GM18951 (cell line): ENCODE measurements around the gene BRD7.

Experiments used
- POLR2A ChIP-seq: IDR thresholded peaks from 4 replicates; pipeline ENCODE4 v1.6.1; 2011; ENCODE audit warnings: mild to moderate bottlenecking; ENCODE audit not compliant: insufficient read length, insufficient read depth; ENCODE audit errors: extremely low read depth
- in situ Hi-C: fragments of 300-500 bp; cut with MboI; formaldehyde crosslinking; loops from one replicate; pipeline ENCODE4 v1.12.0; 2022; ENCODE audit warnings: low sequenced_read_pairs, mixed read lengths, inconsistent platforms; ENCODE audit not compliant: unreplicated experiment

The BRD7 gene

DNA sequence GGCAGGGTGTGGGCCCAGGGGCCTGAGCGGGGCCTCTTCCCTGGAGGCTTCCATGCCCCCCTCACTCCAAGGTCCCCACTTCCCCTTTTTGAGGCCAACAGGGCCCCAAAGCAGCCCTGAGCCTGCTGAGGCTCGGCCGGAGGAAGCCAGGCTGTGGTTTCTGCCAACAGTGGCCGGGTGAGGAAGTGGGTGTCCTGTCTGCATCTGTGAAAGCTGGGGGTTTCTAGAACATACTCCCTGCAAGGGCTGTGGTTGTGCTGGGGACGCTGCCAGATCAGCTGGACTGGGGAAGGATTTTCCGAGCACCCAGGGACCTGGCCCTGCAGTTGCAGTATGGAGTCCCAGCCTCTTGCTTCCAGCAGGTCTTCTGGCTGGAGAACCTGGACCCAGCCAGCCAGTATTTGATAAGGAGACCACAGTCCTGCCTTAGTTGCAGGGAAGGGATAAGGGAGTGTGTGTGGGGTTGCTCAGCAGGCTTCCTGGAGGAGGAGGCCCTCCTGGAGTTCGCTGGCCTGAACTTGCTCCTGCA is 86.7 kb downstream of the BRD7 start:
- no peak for TF ChIP-seq POLR2A
- in situ Hi-C loops: no loop called here

DNA sequence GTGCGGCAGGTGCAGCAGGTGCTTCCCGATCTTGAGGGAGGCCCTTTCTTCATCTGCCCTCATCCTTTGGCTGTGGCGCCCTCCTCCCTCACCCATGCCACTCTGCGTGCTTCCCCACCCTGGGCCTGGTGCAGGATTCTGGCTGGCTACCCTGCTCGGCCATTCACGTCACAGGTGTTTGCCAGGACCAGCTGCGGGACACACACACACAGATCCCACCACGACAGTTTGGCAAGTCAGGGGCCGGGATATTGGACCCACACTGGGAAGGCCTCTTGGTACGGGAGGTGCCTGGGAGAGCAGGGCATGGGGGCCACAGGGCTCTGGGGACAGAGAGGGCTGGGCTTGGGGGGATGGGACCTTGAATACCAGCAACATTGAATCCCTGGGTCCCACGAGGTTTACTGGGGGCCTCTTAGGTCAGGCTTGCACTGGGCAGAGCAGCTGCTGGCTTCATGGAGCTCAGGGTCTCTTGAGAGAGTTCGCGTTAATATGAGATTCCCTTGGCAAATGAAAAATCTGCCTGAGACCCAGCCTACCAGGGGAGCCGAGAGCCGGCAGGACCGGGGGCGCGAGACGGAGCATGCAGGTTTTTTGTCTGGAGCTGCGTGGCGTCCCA is 87.3 kb downstream of the BRD7 start:
- in situ Hi-C loops: no loop called here

DNA sequence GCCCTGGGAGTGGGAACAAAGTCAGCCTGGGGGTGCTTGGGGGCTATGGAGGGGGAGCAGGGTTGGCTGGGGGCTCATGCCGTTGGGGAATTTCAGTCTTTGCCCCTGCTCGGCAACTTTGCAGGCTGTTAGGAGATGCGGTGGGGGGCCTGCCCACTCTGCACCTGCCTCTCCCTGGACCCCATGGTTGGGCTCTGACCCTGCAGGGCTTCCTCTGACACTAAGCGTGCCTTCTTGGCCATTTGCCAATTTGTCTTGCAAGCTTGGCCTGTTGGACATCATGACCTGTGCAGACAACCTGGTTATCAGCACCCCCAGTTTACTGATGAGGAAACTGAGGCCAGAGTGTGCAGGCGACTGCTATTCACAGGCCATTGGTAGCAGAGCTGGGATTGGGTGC is 87.9 kb downstream of the BRD7 start:
- in situ Hi-C loops: no loop called here
- no peak for TF ChIP-seq POLR2A

More for the DNA sequence above, 87.3 kb downstream of the BRD7 start:
- no peak for TF ChIP-seq POLR2A

DNA sequence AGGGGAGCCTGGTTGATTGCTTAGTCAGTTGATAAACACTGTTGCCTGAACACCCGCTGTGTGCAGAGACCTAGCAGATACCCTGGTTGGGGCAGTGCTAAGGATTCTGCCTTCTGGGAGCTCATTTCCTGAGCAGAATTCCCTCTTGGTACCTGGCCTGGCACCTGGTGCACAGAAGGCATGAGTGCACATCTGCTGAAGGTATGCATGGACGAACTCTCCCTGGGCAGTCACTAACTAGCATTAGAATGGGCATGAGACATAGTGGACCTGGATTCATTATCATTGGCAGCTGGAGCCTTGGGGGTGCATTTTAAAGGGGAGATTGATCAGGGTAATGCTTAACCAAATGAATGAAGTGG is 89.3 kb downstream of the BRD7 start:
- in situ Hi-C loops: no loop called here

DNA sequence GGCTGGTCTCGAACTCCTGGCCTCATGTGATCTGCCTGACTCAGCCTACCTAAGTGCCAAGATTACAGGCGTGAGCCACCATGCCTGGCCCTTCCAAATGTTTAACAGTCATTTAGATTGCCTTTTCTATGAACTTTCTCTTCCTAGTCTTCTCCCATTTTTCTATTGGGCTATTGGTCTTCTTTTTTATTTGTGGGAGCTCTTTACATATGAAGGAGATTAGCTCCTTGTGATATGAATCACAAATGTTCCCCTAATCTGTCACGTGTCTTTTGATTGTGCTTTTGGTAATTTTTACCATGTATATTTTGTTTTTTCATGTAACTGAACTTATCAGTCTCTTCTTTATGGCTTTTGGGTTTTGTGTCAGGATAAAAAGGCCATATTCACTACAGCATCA is 90.5 kb downstream of the BRD7 start:
- in situ Hi-C loops: no loop called here
- TF ChIP-seq POLR2A: no peak

More for the DNA sequence above, 89.3 kb downstream of the BRD7 start:
- no peak for TF ChIP-seq POLR2A

DNA sequence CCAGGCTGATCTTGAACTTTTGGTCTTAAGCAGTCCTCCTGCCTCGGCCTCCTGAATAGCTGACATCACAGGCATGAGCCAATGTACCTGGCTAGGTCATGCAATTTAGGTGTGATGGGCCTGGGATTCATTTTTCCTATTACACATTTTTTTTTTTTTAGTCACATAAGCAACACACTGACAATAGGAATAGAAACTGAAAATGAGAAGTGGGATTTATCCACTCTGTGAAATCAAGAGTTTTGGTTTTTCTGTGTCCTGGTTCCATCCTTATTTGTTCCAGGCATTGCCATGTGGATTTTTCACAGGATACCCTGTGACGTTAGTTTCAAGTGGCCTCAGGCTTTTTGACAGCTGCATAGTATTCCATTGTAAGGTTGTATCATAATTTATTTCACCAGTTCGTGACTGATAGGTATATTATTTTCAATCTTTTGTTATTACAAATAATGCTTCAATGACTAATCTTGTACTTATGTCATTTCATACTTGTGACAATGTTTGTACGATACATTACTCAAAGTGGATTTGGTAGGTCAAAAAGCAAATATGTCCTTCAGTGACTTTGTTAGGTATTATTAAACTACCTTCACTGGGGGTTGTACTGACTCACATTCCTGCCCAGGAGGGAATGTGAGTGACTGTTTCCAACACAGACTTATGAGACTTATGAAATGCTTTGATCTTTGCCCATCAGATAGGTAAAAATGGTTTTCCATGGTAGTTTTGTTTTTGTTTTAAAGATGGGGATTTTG is 91.8 kb downstream of the BRD7 start:
- no peak for TF ChIP-seq POLR2A
- in situ Hi-C loops: no loop called here

DNA sequence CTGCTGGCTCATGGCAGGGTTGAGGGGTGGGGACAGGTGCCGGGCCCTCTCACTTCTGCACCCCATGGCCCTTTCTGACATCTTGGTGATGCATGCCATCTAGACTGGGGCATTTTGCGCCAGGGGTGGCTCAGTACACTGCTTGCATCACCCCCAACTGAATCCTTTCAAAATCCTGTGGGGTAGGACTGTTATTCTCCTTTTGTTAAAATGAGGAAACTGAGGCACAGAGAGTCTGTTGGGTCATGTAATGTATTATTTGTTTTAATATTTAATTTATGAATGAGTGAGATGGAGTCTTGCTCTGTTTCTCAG is 92.5 kb downstream of the BRD7 start:
- TF ChIP-seq POLR2A: no peak
- in situ Hi-C loops: no loop called here

DNA sequence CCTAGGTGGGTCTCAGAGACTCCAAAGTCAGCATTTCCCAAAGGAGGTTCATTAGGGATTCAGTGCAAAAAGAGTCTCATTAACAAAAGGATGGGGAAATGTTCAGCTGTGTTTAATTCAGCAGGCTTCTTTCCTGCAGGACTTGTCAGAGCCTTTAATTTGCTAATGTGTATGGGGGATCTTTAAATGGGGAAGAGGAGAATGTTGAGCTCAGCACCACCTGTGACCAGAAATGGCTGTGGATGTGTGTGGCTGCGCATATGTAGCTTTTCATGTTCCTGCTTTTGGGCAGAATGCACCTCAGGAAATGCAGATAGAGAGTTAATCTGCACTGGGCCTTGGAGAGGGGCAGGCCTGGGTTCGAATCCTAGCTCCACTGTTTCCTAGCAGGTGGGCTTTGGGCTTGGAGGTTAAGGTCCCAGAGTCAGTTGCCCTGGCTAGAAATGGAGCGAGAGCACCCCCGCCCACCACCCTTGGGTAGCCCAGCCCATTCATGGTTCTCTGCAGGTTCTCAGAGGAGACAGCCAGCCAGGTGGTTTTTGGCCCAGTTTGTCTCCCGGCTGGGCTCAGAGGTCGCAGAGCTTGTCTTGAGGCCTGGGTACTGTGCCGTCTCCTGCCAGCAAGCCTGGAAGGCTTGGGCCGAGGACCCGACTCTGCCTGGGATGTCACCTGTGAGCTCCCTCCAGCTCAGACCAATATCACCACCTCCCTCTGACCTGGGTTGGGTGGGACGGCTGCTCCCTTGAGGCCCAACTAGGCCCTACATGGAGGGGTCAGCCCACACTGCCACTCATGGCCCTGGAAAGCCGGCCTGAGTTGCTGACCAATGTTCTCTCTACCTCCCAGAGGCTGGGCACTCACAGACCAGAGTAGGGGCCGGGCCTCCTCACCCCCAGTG is 93.1 kb downstream of the BRD7 start:
- no peak for TF ChIP-seq POLR2A
- in situ Hi-C loops: no loop called here

DNA sequence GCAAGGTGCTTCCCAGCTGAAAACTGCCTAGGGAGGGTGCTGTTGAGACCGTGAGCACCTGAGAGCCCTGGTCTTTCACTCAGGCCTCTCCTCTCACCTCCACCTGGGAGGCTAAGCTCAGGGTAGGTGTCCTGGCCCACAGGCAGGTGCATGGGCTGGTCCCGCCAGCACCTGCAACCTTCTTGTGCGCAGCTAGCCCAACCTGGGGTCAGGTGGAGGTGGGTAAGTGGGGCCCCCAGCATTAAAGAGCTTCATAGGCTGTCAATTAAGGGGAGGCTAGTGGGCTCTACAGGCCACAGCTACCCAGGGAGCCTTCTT is 93.7 kb downstream of the BRD7 start:
- TF ChIP-seq POLR2A: no peak
- in situ Hi-C loops: no loop called here

DNA sequence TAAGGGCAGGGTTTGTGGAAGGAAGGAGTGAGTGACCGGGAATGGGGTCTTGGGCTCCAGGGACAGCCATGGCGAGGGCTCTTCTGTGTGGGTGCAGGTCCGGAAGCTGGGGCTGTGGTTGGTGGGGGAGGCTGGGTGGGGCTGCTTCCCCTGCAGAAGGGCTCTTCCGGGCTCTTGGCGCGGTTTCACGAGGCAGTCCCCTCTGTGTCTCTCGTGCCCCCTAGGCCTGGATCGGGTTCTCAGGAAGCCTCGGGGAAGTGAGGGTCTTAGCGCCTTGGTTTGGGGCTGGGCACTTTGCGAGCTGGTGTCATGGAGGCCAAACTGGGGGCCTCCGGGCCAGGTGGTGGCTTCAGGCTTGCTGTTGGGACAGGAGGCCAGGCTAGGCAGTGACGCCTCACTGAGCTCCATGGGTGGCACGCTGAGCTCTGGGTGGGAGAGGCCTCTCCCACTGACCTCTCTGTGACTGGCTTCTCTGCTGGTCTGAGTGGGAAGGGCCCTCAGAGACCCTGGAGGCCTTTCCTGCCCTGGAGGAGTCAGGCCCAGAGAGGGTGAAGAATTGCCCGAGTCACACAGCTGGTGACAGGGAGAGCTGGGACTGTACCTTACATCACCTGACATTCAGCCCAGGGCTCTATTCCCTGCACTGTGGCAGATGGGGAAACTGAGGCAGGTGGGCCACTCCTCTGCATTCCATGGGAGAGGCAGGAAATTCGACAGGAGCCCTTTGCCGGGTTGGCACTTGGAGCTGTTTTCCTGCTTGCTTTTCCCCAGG is 94.3 kb downstream of the BRD7 start:
- TF ChIP-seq POLR2A: peak; percentile 58
- in situ Hi-C loops: no loop called here

DNA sequence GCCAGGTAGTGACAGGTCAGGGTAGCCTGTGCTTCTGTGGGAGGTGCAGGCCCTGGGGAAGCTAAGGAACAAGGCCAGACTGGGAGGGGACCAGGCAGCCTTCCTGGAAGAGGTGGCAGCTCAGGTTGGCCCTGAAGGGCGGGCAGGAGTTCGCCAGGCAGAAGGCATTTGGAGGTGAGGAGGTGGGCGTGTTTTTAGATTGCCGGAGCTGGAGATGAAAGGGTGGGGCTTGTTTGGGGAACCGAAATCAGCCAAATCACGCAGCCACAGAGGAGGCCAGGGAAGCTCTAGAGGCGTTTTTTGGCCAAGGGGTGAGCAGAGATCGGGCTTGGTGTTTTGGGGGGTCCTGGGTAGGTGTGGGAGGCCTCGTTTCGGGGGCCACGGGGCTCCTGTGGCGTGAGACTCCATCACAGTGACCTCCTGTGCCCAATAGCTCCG is 94.9 kb downstream of the BRD7 start:
- TF ChIP-seq POLR2A: peak; percentile 70
- in situ Hi-C loops: no loop called here

DNA sequence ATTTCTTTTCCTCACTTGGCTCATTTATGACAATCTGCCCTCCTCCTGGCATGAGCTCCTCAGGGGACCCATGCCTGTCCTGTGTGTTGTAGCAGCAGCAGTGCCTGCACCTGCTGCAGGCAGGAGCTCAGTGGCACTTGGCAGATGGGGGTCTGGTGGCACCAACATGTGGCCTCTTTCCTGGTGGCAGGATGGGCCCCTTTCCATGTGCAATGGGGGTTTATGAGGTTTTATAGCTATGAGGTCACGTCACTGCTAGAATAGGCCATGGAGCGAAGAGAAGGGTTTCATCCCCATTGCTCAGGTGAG is 95.5 kb downstream of the BRD7 start:
- in situ Hi-C loops: no loop called here

More for the DNA sequence above, 95.5 kb downstream of the BRD7 start:
- no peak for TF ChIP-seq POLR2A
